ENCODE results near the gene GPR157. TPM values are rescaled to one million over a fixed set of nuclear protein-coding genes. Genes with fewer than 3 reads are reported as not detected.

Gene GPR157
- total RNA-seq, 1 donor from 2014 or later = 5.4 TPM

- no peak overlapping the region for H3K4me2 ChIP-seq (ENCODE audit: low read length)
- H3K4me1 ChIP-seq (ENCODE audit: insufficient read depth, low read length) = no peaks in the 10 kb centered on the region
- FAIRE-seq (no peak), DNase-seq (ENCODE audit: low read depth) (no peak)
- H2AFZ ChIP-seq (ENCODE audit: low read depth, low read length) = no peak overlapping the region
- H3K27me3 ChIP-seq (ENCODE audit: insufficient read depth, low read length) = peaks cover 4% of the 10 kb centered on the region
- H3K27ac ChIP-seq (ENCODE audit: low read depth, low read length) = no peak overlapping the region
- H3K9me3 ChIP-seq (ENCODE audit: insufficient read depth, low read depth, low read length) = no peaks in the 10 kb centered on the region
- H3K4me3 Mint-ChIP-seq (ENCODE audit: unreplicated experiment) = no peak overlapping the region
- TF ChIP-seq, protein P1, sequence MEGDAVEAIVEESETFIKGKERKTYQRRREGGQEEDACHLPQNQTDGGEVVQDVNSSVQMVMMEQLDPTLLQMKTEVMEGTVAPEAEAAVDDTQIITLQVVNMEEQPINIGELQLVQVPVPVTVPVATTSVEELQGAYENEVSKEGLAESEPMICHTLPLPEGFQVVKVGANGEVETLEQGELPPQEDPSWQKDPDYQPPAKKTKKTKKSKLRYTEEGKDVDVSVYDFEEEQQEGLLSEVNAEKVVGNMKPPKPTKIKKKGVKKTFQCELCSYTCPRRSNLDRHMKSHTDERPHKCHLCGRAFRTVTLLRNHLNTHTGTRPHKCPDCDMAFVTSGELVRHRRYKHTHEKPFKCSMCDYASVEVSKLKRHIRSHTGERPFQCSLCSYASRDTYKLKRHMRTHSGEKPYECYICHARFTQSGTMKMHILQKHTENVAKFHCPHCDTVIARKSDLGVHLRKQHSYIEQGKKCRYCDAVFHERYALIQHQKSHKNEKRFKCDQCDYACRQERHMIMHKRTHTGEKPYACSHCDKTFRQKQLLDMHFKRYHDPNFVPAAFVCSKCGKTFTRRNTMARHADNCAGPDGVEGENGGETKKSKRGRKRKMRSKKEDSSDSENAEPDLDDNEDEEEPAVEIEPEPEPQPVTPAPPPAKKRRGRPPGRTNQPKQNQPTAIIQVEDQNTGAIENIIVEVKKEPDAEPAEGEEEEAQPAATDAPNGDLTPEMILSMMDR (IDR thresholded peaks at IDR 0.05; ENCODE audit: insufficient read depth, low read depth, low read length) = no peak
- TF ChIP-seq EZH2 (IDR thresholded peaks at IDR 0.05; ENCODE audit: insufficient read depth, low read length) = no peak
- no peaks in the 10 kb centered on the region for H3K4me1 Mint-ChIP-seq (ENCODE audit: low read depth, unreplicated experiment)
- no peaks in the 10 kb centered on the region for H3K36me3 ChIP-seq (ENCODE audit: insufficient read depth, low read length)
- H3K9ac ChIP-seq (ENCODE audit: low read length) = no peak overlapping the region
- H3K27ac Mint-ChIP-seq (ENCODE audit: unreplicated experiment) = no peak overlapping the region
- H4K20me1 ChIP-seq (ENCODE audit: insufficient read depth, low read length) = no peaks in the 10 kb centered on the region
- no peaks in the 10 kb centered on the region for H3K9me3 Mint-ChIP-seq (ENCODE audit: unreplicated experiment)
- peaks cover 13% of the 10 kb centered on the region for H3K27me3 Mint-ChIP-seq (ENCODE audit: low read depth, unreplicated experiment)
- no peaks in the 10 kb centered on the region for H3K36me3 Mint-ChIP-seq (ENCODE audit: low read depth, unreplicated experiment)
- no peak overlapping the region for H3K4me3 ChIP-seq (ENCODE audit: insufficient read depth, low read depth, low read length)
- H3K79me2 ChIP-seq (ENCODE audit: insufficient read depth, low read length) = no peaks in the 10 kb centered on the region
These were observed 76.4 kb downstream of the GPR157 start for GRCh38 chr1:9052272-9053049.

- Histone ChIP-seq H2AFZ (ENCODE audit: low read depth, low read length) (no peak overlapping the region), H3K4me1 (ENCODE audit: insufficient read depth, low read length) (no peaks in the 10 kb centered on the region), H3K4me2 (ENCODE audit: low read length) (no peak overlapping the region), H3K79me2 (ENCODE audit: insufficient read depth, low read length) (no peaks in the 10 kb centered on the region), H3K27me3 (ENCODE audit: insufficient read depth, low read length) (peaks cover 8% of the 10 kb centered on the region), H3K9ac (ENCODE audit: low read length) (no peak overlapping the region), H3K36me3 (ENCODE audit: insufficient read depth, low read length) (no peaks in the 10 kb centered on the region), H3K27ac (ENCODE audit: low read depth, low read length) (no peak overlapping the region), H3K4me3 (ENCODE audit: insufficient read depth, low read depth, low read length) (no peak overlapping the region), H3K9me3 (ENCODE audit: insufficient read depth, low read depth, low read length) (no peaks in the 10 kb centered on the region), H4K20me1 (ENCODE audit: insufficient read depth, low read length) (no peaks in the 10 kb centered on the region)
- no peak for TF ChIP-seq EZH2 (IDR thresholded peaks at IDR 0.05; ENCODE audit: insufficient read depth, low read length)
- TF ChIP-seq, protein P1 (IDR thresholded peaks at IDR 0.05; ENCODE audit: insufficient read depth, low read depth, low read length) = no peak
- DNase-seq (ENCODE audit: low read depth) (no peak), FAIRE-seq (no peak)
- H3K27ac Mint-ChIP-seq (ENCODE audit: unreplicated experiment) = no peak overlapping the region
- H3K27me3 Mint-ChIP-seq (ENCODE audit: low read depth, unreplicated experiment) = peaks cover 18% of the 10 kb centered on the region
- H3K9me3 Mint-ChIP-seq (ENCODE audit: unreplicated experiment) = no peaks in the 10 kb centered on the region
- no peak overlapping the region for H3K4me3 Mint-ChIP-seq (ENCODE audit: unreplicated experiment)
- no peaks in the 10 kb centered on the region for H3K36me3 Mint-ChIP-seq (ENCODE audit: low read depth, unreplicated experiment)
- H3K4me1 Mint-ChIP-seq (ENCODE audit: low read depth, unreplicated experiment) = no peaks in the 10 kb centered on the region
These were observed 77.5 kb downstream of the GPR157 start for GRCh38 chr1:9051379-9051778.

GRCh38 chr1:9050803-9051202 is 78.1 kb downstream of the GPR157 start:
- FAIRE-seq (no peak), DNase-seq (ENCODE audit: low read depth) (no peak)
- no peaks in the 10 kb centered on the region for H3K36me3 ChIP-seq (ENCODE audit: insufficient read depth, low read length)
- no peak overlapping the region for H3K9ac ChIP-seq (ENCODE audit: low read length)
- Mint-ChIP-seq H3K9me3 (ENCODE audit: unreplicated experiment) (no peaks in the 10 kb centered on the region), H3K27me3 (ENCODE audit: low read depth, unreplicated experiment) (peaks cover 15% of the 10 kb centered on the region), H3K4me1 (ENCODE audit: low read depth, unreplicated experiment) (no peaks in the 10 kb centered on the region), H3K27ac (ENCODE audit: unreplicated experiment) (no peak overlapping the region), H3K4me3 (ENCODE audit: unreplicated experiment) (no peak overlapping the region), H3K36me3 (ENCODE audit: low read depth, unreplicated experiment) (no peaks in the 10 kb centered on the region)
- no peak for TF ChIP-seq EZH2 (IDR thresholded peaks at IDR 0.05; ENCODE audit: insufficient read depth, low read length)
- TF ChIP-seq, protein P1 (IDR thresholded peaks at IDR 0.05; ENCODE audit: insufficient read depth, low read depth, low read length) = no peak
- no peak overlapping the region for H3K4me2 ChIP-seq (ENCODE audit: low read length)
- no peaks in the 10 kb centered on the region for H4K20me1 ChIP-seq (ENCODE audit: insufficient read depth, low read length)
- no peaks in the 10 kb centered on the region for H3K9me3 ChIP-seq (ENCODE audit: insufficient read depth, low read depth, low read length)
- no peak overlapping the region for H2AFZ ChIP-seq (ENCODE audit: low read depth, low read length)
- H3K27ac ChIP-seq (ENCODE audit: low read depth, low read length) = no peak overlapping the region
- peaks cover 13% of the 10 kb centered on the region for H3K27me3 ChIP-seq (ENCODE audit: insufficient read depth, low read length)
- no peak overlapping the region for H3K4me3 ChIP-seq (ENCODE audit: insufficient read depth, low read depth, low read length)
- H3K4me1 ChIP-seq (ENCODE audit: insufficient read depth, low read length) = no peaks in the 10 kb centered on the region
- no peaks in the 10 kb centered on the region for H3K79me2 ChIP-seq (ENCODE audit: insufficient read depth, low read length)
